HUES64 (cell line): ENCODE results near the gene ATP8B2.
"Not testable (repeated sequence)": the region's sequence is repeated elsewhere in the genome, so short reads cannot be mapped to it uniquely, and the experiment has no call there.

Source experiments
- H3K27ac ChIP-seq: 2 replicates; pipeline ENCODE4 v1.7.0; 2013; ENCODE audit warnings: low read depth, low read length, inconsistent platforms
- H3K27me3 ChIP-seq: 2 replicates; pipeline ENCODE4 v1.6.1; 2013; ENCODE audit warnings: mild to moderate bottlenecking, low read length; ENCODE audit not compliant: insufficient read depth
- H3K36me3 ChIP-seq: 2 replicates; pipeline ENCODE4 v1.6.1; 2013; ENCODE audit warnings: mild to moderate bottlenecking, low read length; ENCODE audit not compliant: insufficient read depth
- H3K4me1 ChIP-seq: 2 replicates; pipeline ENCODE4 v1.6.1; 2013; ENCODE audit warnings: mild to moderate bottlenecking, low read length, moderate library complexity; ENCODE audit not compliant: insufficient read depth
- H3K4me3 ChIP-seq: 2 replicates; pipeline ENCODE4 v1.5.1; 2013; ENCODE audit warnings: mild to moderate bottlenecking, low read length, moderate library complexity
- H3K9ac ChIP-seq: 2 replicates; pipeline ENCODE4 v1.6.1; 2013; ENCODE audit warnings: mild to moderate bottlenecking, low read depth, low read length
- H3K9me3 ChIP-seq: 2 replicates; pipeline ENCODE4 v1.6.1; 2013; ENCODE audit warnings: low read depth, low read length; ENCODE audit not compliant: insufficient read depth
- whole genome bisulfite sequencing: fragments of 150-250, 120-280 bp; methylation state at CpG from one replicate; pipeline ENCODE4 v1.1.7; 2013; ENCODE audit warnings: missing lambda C conversion rate; 5-methylcytosine and 5-hydroxymethylcytosine counted together

ATP8B2 gene

GRCh38 chr1:154371436-154371835 lies 46.1 kb downstream of the ATP8B2 start:
- Histone ChIP-seq H3K27ac (no peak overlapping the region), H3K27me3 (no peaks in the 10 kb centered on the region), H3K36me3 (no peaks in the 10 kb centered on the region), H3K9ac (no peak overlapping the region), H3K9me3 (no peaks in the 10 kb centered on the region), H3K4me3 (no peak overlapping the region), H3K4me1 (no peaks in the 10 kb centered on the region)
- WGBS, result 87% methylated on average over 6 of the region's 6 CpGs

DNA sequence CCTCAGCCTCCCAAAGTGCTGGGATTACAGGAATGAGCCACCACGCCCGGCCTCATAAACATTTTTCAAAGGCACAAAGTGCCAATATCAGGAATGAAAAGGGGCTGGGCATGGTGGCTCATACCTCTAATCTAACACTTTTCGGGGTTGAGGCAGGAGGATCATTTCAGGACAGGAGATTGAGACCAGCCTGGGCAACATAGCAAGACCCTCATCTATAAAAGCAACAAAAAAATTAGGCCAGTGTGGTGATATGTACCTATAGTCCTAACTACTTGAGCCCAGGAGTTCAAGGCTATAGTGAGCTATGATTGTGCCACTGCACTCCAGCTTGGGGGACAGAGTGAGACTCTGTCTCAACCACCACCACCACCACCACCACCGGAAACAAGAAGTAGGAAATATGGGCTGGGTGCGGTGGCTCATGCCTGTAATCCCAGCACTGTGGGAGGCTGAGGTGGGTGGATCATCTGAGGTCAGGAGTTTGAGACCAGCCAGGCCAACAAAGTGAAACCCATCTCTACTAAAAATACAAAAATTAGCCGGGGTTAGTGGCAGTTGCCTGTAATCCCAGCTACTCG lies 48.5 kb downstream of the ATP8B2 start:
- not testable (repeated sequence) for H3K9ac ChIP-seq, H3K9me3 ChIP-seq, H3K27ac ChIP-seq, H3K36me3 ChIP-seq, H3K4me1 ChIP-seq, H3K27me3 ChIP-seq, H3K4me3 ChIP-seq
- 95% methylated on average over 5 of the region's 7 CpGs for WGBS

DNA sequence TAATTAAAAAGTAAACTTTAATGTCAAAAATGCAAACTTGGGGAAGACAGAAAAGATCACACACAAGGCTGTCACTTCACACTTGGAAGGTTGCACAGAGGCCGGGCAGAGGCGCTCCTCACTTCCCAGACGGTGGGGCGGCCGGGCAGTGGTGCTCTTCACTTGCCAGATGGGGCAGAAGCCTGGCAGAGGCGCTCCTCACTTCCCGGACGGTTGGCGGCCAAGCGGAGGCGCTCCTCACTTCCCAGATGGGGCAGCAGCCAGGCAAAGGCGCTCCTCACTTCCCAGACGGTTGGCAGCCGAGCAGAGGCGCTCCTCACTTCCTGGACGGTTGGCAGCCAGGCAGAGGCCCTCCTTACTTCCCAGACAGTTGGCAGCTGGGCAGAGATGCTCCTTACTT lies 54.0 kb downstream of the ATP8B2 start:
- Histone ChIP-seq H3K9me3 (no peaks in the 10 kb centered on the region), H3K9ac (no peak overlapping the region), H3K4me3 (no peak overlapping the region), H3K27ac (no peak overlapping the region), H3K27me3 (no peaks in the 10 kb centered on the region), H3K36me3 (no peaks in the 10 kb centered on the region), H3K4me1 (no peaks in the 10 kb centered on the region)
- WGBS, result 87% methylated on average over 16 of the region's 16 CpGs

DNA sequence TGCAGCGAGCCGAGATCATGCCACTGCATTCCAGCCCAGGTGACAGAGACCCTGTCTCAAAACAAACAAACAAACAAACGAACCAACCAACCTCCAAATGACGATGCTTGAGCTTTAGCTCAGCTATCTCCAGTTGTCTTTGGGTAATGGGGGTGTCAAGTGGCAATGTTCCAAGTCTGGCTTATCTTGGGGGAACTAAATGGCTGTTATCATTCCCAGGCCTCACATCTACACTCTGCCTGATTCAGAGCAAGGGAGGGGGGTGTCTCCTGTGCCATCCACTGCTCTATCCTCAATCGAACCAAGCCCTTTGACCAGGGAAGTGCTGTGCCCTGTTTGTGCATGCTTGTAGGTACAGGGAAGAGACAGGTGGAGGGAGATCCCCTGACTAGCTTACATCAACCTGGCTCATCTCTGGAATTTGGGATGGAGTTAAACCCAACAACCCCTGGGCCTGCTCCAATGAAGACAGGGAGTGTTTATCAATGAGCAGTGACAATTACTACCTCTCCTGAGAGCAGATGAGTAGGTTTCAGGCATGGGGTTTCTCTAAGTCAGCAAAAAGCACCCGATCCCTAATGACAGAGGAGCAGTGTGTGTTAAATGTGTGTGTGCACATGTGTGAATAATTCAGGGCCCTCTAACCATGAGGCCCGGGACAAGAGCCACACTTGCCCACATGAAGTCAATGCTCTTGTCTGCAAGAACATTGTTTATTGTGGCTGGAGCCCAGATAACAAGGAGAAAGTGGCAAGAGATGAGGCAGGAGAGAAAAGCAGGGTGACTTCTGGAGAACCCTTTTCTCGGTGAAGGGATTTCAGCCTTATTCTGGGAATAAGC lies 59.5 kb downstream of the ATP8B2 start:
- H3K27me3 ChIP-seq, result no peaks in the 10 kb centered on the region
- no peaks in the 10 kb centered on the region for H3K36me3 ChIP-seq
- H3K9me3 ChIP-seq, result no peaks in the 10 kb centered on the region
- no peak overlapping the region for H3K4me3 ChIP-seq
- no peak overlapping the region for H3K9ac ChIP-seq
- 96% methylated on average over 8 of the region's 8 CpGs for WGBS
- no peak overlapping the region for H3K27ac ChIP-seq
- H3K4me1 ChIP-seq, result no peaks in the 10 kb centered on the region

- no peak overlapping the region for H3K27ac ChIP-seq
- no peaks in the 10 kb centered on the region for H3K36me3 ChIP-seq
- no peak overlapping the region for H3K9ac ChIP-seq
- no peaks in the 10 kb centered on the region for H3K4me1 ChIP-seq
- H3K4me3 ChIP-seq, result no peak overlapping the region
- H3K9me3 ChIP-seq, result no peaks in the 10 kb centered on the region
- no peaks in the 10 kb centered on the region for H3K27me3 ChIP-seq
- WGBS, result 90% methylated on average over 11 of the region's 11 CpGs
These were observed 61.5 kb downstream of the ATP8B2 start for GRCh38 chr1:154386643-154387352.

- no peak overlapping the region for H3K4me3 ChIP-seq
- H3K9ac ChIP-seq, result no peak overlapping the region
- no peaks in the 10 kb centered on the region for H3K27me3 ChIP-seq
- no peak overlapping the region for H3K27ac ChIP-seq
- H3K9me3 ChIP-seq, result no peaks in the 10 kb centered on the region
- no peaks in the 10 kb centered on the region for H3K36me3 ChIP-seq
- H3K4me1 ChIP-seq, result no peaks in the 10 kb centered on the region
- WGBS, result 91% methylated on average over 9 of the region's 9 CpGs
These were observed 65.9 kb downstream of the ATP8B2 start for GRCh38 chr1:154391086-154391770.

DNA sequence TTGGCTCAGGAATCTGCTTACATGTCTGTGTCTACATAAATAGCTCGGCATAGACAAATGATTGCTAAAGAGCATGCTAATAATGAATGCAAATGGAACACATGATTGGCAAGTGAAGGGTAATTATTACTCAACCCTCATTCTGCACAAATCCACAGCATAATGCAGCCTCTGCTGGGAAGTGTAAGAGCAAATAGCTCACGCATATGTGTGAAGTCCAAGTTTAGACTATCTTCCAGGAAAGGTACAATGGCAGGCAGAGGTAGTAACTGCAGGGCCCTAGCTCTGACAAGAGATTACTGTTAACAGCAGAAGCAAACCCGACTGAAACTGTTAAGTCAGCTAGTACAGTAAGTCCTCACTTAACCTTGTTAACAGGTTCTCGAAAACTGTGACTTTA lies 72.8 kb downstream of the ATP8B2 start:
- Histone ChIP-seq H3K9me3 (no peaks in the 10 kb centered on the region), H3K4me1 (no peaks in the 10 kb centered on the region), H3K27me3 (peaks cover 1% of the 10 kb centered on the region; the same call in 1 of the 2 replicates), H3K9ac (no peak overlapping the region), H3K27ac (no peak overlapping the region), H3K4me3 (no peak overlapping the region), H3K36me3 (no peaks in the 10 kb centered on the region)
- 92% methylated on average over 4 of the region's 4 CpGs for WGBS

DNA sequence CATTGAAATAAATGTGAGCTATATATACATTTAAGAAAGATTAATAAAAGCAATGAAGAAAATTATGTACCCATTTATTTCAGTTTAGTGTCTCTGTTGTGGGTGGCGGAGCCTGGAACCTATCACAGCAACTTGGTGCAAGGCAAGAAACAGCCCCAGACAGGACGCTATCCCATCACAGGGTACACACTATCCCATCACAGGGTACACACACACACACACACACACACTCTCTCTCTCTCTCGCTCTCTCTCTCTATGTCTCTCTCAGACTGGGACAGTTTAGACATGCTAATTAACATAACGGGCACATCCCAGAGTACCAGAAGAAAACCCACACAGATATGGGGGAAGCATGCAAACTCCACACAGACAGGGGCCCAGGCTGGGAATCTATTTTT lies 73.4 kb downstream of the ATP8B2 start:
- Histone ChIP-seq H3K4me3 (no peak overlapping the region), H3K4me1 (no peaks in the 10 kb centered on the region), H3K9me3 (no peaks in the 10 kb centered on the region), H3K27me3 (peaks cover 7% of the 10 kb centered on the region), H3K36me3 (no peaks in the 10 kb centered on the region), H3K27ac (no peak overlapping the region), H3K9ac (no peak overlapping the region)
- WGBS, result 97% methylated on average over 4 of the region's 4 CpGs

DNA sequence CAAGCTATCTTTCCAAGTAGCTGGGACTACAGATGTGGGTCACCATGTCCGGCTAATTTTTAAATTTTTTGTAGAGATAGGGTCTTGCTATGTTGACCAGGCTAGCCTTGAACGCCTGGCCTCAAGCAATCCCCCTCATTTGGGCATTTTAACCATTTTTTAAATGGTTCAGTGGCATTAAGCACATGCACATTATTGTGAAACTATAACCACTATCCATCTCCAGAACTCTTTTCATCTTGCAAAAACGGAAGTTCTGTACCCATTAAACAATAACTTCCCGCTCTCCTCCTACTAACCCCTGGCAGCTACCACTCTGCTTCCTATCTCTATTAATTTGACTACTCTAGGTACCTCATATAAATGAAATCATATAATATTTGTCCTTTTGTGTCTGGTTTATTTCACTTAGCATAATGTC lies 75.1 kb downstream of the ATP8B2 start:
- no peak overlapping the region for H3K27ac ChIP-seq
- H3K4me3 ChIP-seq, result no peak overlapping the region
- peaks cover 23% of the 10 kb centered on the region for H3K27me3 ChIP-seq
- no peaks in the 10 kb centered on the region for H3K9me3 ChIP-seq
- no peak overlapping the region for H3K9ac ChIP-seq
- no peaks in the 10 kb centered on the region for H3K4me1 ChIP-seq
- WGBS, result 93% methylated on average over 4 of the region's 4 CpGs
- no peaks in the 10 kb centered on the region for H3K36me3 ChIP-seq
